Activated naive CD4-positive, alpha-beta T cell treated with anti-CD3 and anti-CD28 coated beads, Interleukin-2, amount 50 U/mL, for 24 hours (primary cell): ENCODE measurements around the gene DPP4.

Source experiments
- H3K27ac Mint-ChIP-seq: one replicate; pipeline ENCODE4 v1.8.0; 2021; ENCODE audit warnings: mild to moderate bottlenecking, mixed read lengths
- H3K27me3 Mint-ChIP-seq: one replicate; pipeline ENCODE4 v1.8.0; 2021; ENCODE audit warnings: mixed read lengths
- H3K36me3 Mint-ChIP-seq: one replicate; pipeline ENCODE4 v1.8.0; 2021; ENCODE audit warnings: mixed read lengths
- H3K4me1 Mint-ChIP-seq: one replicate; pipeline ENCODE4 v1.8.0; 2021; ENCODE audit warnings: mixed read lengths
- H3K4me3 Mint-ChIP-seq: one replicate; pipeline ENCODE4 v1.8.0; 2021; ENCODE audit warnings: mild to moderate bottlenecking, mixed read lengths
- H3K9me3 Mint-ChIP-seq: one replicate; pipeline ENCODE4 v1.8.0; 2021; ENCODE audit warnings: mixed read lengths

Gene DPP4

GRCh38 chr2:162092658-162093556 lies 18.9 kb upstream of the DPP4 start:
- H3K27ac Mint-ChIP-seq, result no peak overlapping the region
- no peaks in the 10 kb centered on the region for H3K9me3 Mint-ChIP-seq
- no peaks in the 10 kb centered on the region for H3K27me3 Mint-ChIP-seq
- peaks cover 9% of the 10 kb centered on the region for H3K4me1 Mint-ChIP-seq
- no peak overlapping the region for H3K4me3 Mint-ChIP-seq
- no peaks in the 10 kb centered on the region for H3K36me3 Mint-ChIP-seq

- H3K9me3 Mint-ChIP-seq, result no peaks in the 10 kb centered on the region
- H3K4me3 Mint-ChIP-seq, result no peak overlapping the region
- H3K36me3 Mint-ChIP-seq, result no peaks in the 10 kb centered on the region
- no peak overlapping the region for H3K27ac Mint-ChIP-seq
- H3K27me3 Mint-ChIP-seq, result no peaks in the 10 kb centered on the region
- H3K4me1 Mint-ChIP-seq, result peaks cover 9% of the 10 kb centered on the region
These were observed 18.0 kb upstream of the DPP4 start for GRCh38 chr2:162092008-162092390.

GRCh38 chr2:162091325-162092007 lies 17.5 kb upstream of the DPP4 start:
- no peaks in the 10 kb centered on the region for H3K36me3 Mint-ChIP-seq
- peaks cover 9% of the 10 kb centered on the region for H3K4me1 Mint-ChIP-seq
- H3K27ac Mint-ChIP-seq, result no peak overlapping the region
- H3K9me3 Mint-ChIP-seq, result no peaks in the 10 kb centered on the region
- no peaks in the 10 kb centered on the region for H3K27me3 Mint-ChIP-seq
- H3K4me3 Mint-ChIP-seq, result no peak overlapping the region

GRCh38 chr2:162090109-162090508 lies 16.1 kb upstream of the DPP4 start:
- Mint-ChIP-seq H3K4me3 (no peak overlapping the region), H3K4me1 (peaks cover 9% of the 10 kb centered on the region), H3K27ac (no peak overlapping the region), H3K27me3 (no peaks in the 10 kb centered on the region), H3K9me3 (peaks cover 4% of the 10 kb centered on the region), H3K36me3 (no peaks in the 10 kb centered on the region)

- Mint-ChIP-seq H3K27ac (no peak overlapping the region), H3K9me3 (peaks cover 4% of the 10 kb centered on the region), H3K36me3 (no peaks in the 10 kb centered on the region), H3K27me3 (no peaks in the 10 kb centered on the region), H3K4me1 (peaks cover 4% of the 10 kb centered on the region), H3K4me3 (no peak overlapping the region)
These were observed 12.9 kb upstream of the DPP4 start for GRCh38 chr2:162086904-162087303.

GRCh38 chr2:162085090-162085891 lies 11.3 kb upstream of the DPP4 start:
- Mint-ChIP-seq H3K4me1 (no peaks in the 10 kb centered on the region), H3K36me3 (no peaks in the 10 kb centered on the region), H3K9me3 (peaks cover 4% of the 10 kb centered on the region), H3K27ac (no peak overlapping the region), H3K27me3 (no peaks in the 10 kb centered on the region), H3K4me3 (no peak overlapping the region)

GRCh38 chr2:162084536-162084935 lies 10.5 kb upstream of the DPP4 start:
- Mint-ChIP-seq H3K36me3 (no peaks in the 10 kb centered on the region), H3K27me3 (no peaks in the 10 kb centered on the region), H3K27ac (no peak overlapping the region), H3K9me3 (peaks cover 4% of the 10 kb centered on the region), H3K4me1 (no peaks in the 10 kb centered on the region), H3K4me3 (no peak overlapping the region)

GRCh38 chr2:162082681-162083080 lies 8.7 kb upstream of the DPP4 start:
- Mint-ChIP-seq H3K27me3 (no peaks in the 10 kb centered on the region), H3K4me1 (no peaks in the 10 kb centered on the region), H3K36me3 (no peaks in the 10 kb centered on the region), H3K4me3 (no peak overlapping the region), H3K27ac (no peak overlapping the region), H3K9me3 (peaks cover 4% of the 10 kb centered on the region)

GRCh38 chr2:162082036-162082435 lies 8.0 kb upstream of the DPP4 start:
- no peaks in the 10 kb centered on the region for H3K36me3 Mint-ChIP-seq
- H3K4me1 Mint-ChIP-seq, result no peaks in the 10 kb centered on the region
- no peaks in the 10 kb centered on the region for H3K27me3 Mint-ChIP-seq
- no peak overlapping the region for H3K4me3 Mint-ChIP-seq
- no peak overlapping the region for H3K27ac Mint-ChIP-seq
- peaks cover 4% of the 10 kb centered on the region for H3K9me3 Mint-ChIP-seq

GRCh38 chr2:162079514-162079913 lies 5.5 kb upstream of the DPP4 start:
- H3K27me3 Mint-ChIP-seq, result no peaks in the 10 kb centered on the region
- peaks cover 13% of the 10 kb centered on the region for H3K4me1 Mint-ChIP-seq
- no peak overlapping the region for H3K4me3 Mint-ChIP-seq
- no peaks in the 10 kb centered on the region for H3K9me3 Mint-ChIP-seq
- H3K27ac Mint-ChIP-seq, result no peak overlapping the region
- H3K36me3 Mint-ChIP-seq, result no peaks in the 10 kb centered on the region

GRCh38 chr2:162075689-162076132 lies 1.7 kb upstream of the DPP4 start:
- peaks cover 3% of the 10 kb centered on the region for H3K36me3 Mint-ChIP-seq
- H3K4me1 Mint-ChIP-seq, result peaks cover 41% of the 10 kb centered on the region
- no peak overlapping the region for H3K27ac Mint-ChIP-seq
- H3K4me3 Mint-ChIP-seq, result peak overlapping the region; percentile 31
- H3K9me3 Mint-ChIP-seq, result no peaks in the 10 kb centered on the region
- H3K27me3 Mint-ChIP-seq, result no peaks in the 10 kb centered on the region

GRCh38 chr2:162074928-162075688 lies 1.1 kb upstream of the DPP4 start:
- Mint-ChIP-seq H3K27ac (no peak overlapping the region), H3K36me3 (peaks cover 7% of the 10 kb centered on the region)

GRCh38 chr2:162074632-162074895 lies 549 bp upstream of the DPP4 start:
- H3K27me3 Mint-ChIP-seq, result no peaks in the 10 kb centered on the region
- H3K9me3 Mint-ChIP-seq, result peaks cover 6% of the 10 kb centered on the region
- peak overlapping the region; percentile 86 for H3K4me3 Mint-ChIP-seq
- peaks cover 7% of the 10 kb centered on the region for H3K36me3 Mint-ChIP-seq
- H3K27ac Mint-ChIP-seq, result peak overlapping the region; percentile 90
- H3K4me1 Mint-ChIP-seq, result peaks cover 50% of the 10 kb centered on the region

More at GRCh38 chr2:162074928-162075688, 1.1 kb upstream of the DPP4 start:
- Mint-ChIP-seq H3K27me3 (no peaks in the 10 kb centered on the region), H3K9me3 (peaks cover 6% of the 10 kb centered on the region), H3K4me3 (peak overlapping the region; percentile 86), H3K4me1 (peaks cover 47% of the 10 kb centered on the region)

- peaks cover 61% of the 10 kb centered on the region for H3K4me1 Mint-ChIP-seq
- peaks cover 6% of the 10 kb centered on the region for H3K9me3 Mint-ChIP-seq
- peak overlapping the region; percentile 93 for H3K4me3 Mint-ChIP-seq
- peak overlapping the region; percentile 87 for H3K27ac Mint-ChIP-seq
- H3K27me3 Mint-ChIP-seq, result no peaks in the 10 kb centered on the region
- H3K36me3 Mint-ChIP-seq, result peaks cover 8% of the 10 kb centered on the region
These were observed 783 bp downstream of the DPP4 start for GRCh38 chr2:162072976-162073887.
